Neural cell (in vitro differentiated cells): ENCODE results near the gene SNX24. TPM values are rescaled to one million over a fixed set of nuclear protein-coding genes. Genes with fewer than 3 reads are reported as not detected.

ENCODE experiments used
- H2AFZ ChIP-seq: fragments of 200-600, 300-800 bp; sonication (generic), shearing (Covaris generic); 2 replicates; pipeline ENCODE4 v1.6.0; 2014; ENCODE audit warnings: low read depth, mild to moderate bottlenecking, antibody characterized with exemption, low read length, moderate library complexity
- H3F3A ChIP-seq: fragments of 200-600 bp; shearing (Covaris generic); 2 replicates; pipeline ENCODE4 v1.6.1; 2016; ENCODE audit warnings: mild to moderate bottlenecking, moderate library complexity, mixed read lengths, antibody characterized with exemption, low read length; ENCODE audit not compliant: insufficient read depth, poor library complexity, severe bottlenecking
- H3K27ac ChIP-seq: fragments of 200-600, 300-800 bp; sonication (generic), shearing (Covaris generic); 2 replicates; pipeline ENCODE4 v1.5.1; 2014; ENCODE audit warnings: mild to moderate bottlenecking, low read length, moderate library complexity
- H3K27me3 ChIP-seq: fragments of 300-800, 200-600 bp; sonication (generic), shearing (Covaris generic); 2 replicates; pipeline ENCODE4 v1.6.0; 2014; ENCODE audit warnings: mild to moderate bottlenecking, low read depth, low read length, moderate library complexity; ENCODE audit not compliant: insufficient read depth
- H3K36me3 ChIP-seq: fragments of 300-800, 200-600 bp; sonication (generic), shearing (Covaris generic); 2 replicates; pipeline ENCODE4 v1.5.1; 2014; ENCODE audit warnings: mild to moderate bottlenecking, antibody characterized with exemption, low read length, moderate library complexity; ENCODE audit not compliant: insufficient read depth
- H3K4me2 ChIP-seq: fragments of 300-800, 200-600 bp; sonication (generic), shearing (Covaris generic); 2 replicates; pipeline ENCODE4 v1.6.0; 2014; ENCODE audit warnings: mild to moderate bottlenecking, low read length
- H3K4me3 ChIP-seq: fragments of 300-800, 200-600 bp; sonication (generic), shearing (Covaris generic); 2 replicates; pipeline ENCODE4 v1.5.1; 2014; ENCODE audit warnings: mild to moderate bottlenecking, low read length, moderate library complexity
- H3K79me2 ChIP-seq: fragments of 200-600 bp; shearing (Covaris generic); replicated peaks from 2 replicates; pipeline ENCODE4 v1.6.0; 2014; ENCODE audit warnings: mild to moderate bottlenecking, low read length, moderate library complexity; ENCODE audit not compliant: insufficient read depth
- H3K9ac ChIP-seq: fragments of 300-800, 200-600 bp; sonication (generic), shearing (Covaris generic); 2 replicates; pipeline ENCODE4 v1.6.1; 2016; ENCODE audit warnings: mild to moderate bottlenecking, low read length, mixed read lengths
- H3K9me2 ChIP-seq: fragments of 200-600 bp; shearing (Covaris generic); 2 replicates; pipeline ENCODE4 v1.6.1; 2016; ENCODE audit warnings: mild to moderate bottlenecking, low read length, mixed read lengths; ENCODE audit not compliant: insufficient read depth
- H3K9me3 ChIP-seq: fragments of 200-600, 300-800 bp; sonication (generic), shearing (Covaris generic); 2 replicates; pipeline ENCODE4 v1.6.1; 2016; ENCODE audit warnings: mild to moderate bottlenecking, mixed run types, low read length, moderate library complexity, mixed read lengths
- H4K20me1 ChIP-seq: fragments of 200-600 bp; shearing (Covaris generic); 2 replicates; pipeline ENCODE4 v1.6.1; 2016; ENCODE audit warnings: mild to moderate bottlenecking, mixed run types; ENCODE audit not compliant: insufficient read depth
- CTCF ChIP-seq: fragments of 450-650 bp; IDR thresholded peaks from 2 replicates; pipeline ENCODE4 v1.5.1; 2014; ENCODE audit warnings: antibody characterized with exemption, mild to moderate bottlenecking, moderate library complexity; ENCODE audit not compliant: poor library complexity, severe bottlenecking
- EP300 ChIP-seq: fragments of 450-650 bp; conservative IDR thresholded peaks from 2 replicates; pipeline ENCODE4 v1.6.1; 2014; ENCODE audit warnings: antibody characterized with exemption, mild to moderate bottlenecking, moderate library complexity; ENCODE audit not compliant: poor library complexity, severe bottlenecking
- EZH2 ChIP-seq: fragments of 200-600, 300-800 bp; shearing (Covaris generic), sonication (generic); IDR thresholded peaks from 2 replicates; pipeline ENCODE4 v1.6.1; 2014; ENCODE audit warnings: antibody characterized with exemption, low read length, borderline replicate concordance, mild to moderate bottlenecking; ENCODE audit not compliant: insufficient read depth, poor library complexity, severe bottlenecking
- MXI1 ChIP-seq: fragments of 450-650 bp; conservative IDR thresholded peaks from 2 replicates; pipeline ENCODE4 v1.6.1; 2014; ENCODE audit warnings: antibody characterized with exemption, mild to moderate bottlenecking; ENCODE audit not compliant: poor library complexity, severe bottlenecking
- POLR2AphosphoS5 ChIP-seq: IDR thresholded peaks from 2 replicates; pipeline ENCODE4 v1.6.1; 2012
- RAD21 ChIP-seq: fragments of 450-650 bp; conservative IDR thresholded peaks from 2 replicates; pipeline ENCODE4 v1.6.1; 2014; ENCODE audit warnings: antibody characterized with exemption, mild to moderate bottlenecking, moderate library complexity
- SMC3 ChIP-seq: fragments of 450-650 bp; conservative IDR thresholded peaks from 2 replicates; pipeline ENCODE4 v1.6.1; 2014; ENCODE audit warnings: antibody characterized with exemption, mild to moderate bottlenecking, moderate library complexity; ENCODE audit not compliant: poor library complexity
- TAF1 ChIP-seq: IDR thresholded peaks from 2 replicates; pipeline ENCODE4 v1.6.1; 2012; ENCODE audit warnings: low read depth
- polyA plus RNA-seq: library from polyadenylated mRNA; depleted of rRNA; stranded (reverse); fragments of >200 nt; gene quantifications from 2 replicates; pipeline ENCODE4 v1.2.3, GENCODE V29; 2014
- TF ChIP-seq, protein P1 (sequence below): IDR thresholded peaks from 2 replicates; pipeline ENCODE4 v1.6.1; 2012; ENCODE audit warnings: borderline replicate concordance

SNX24 gene
- polyA plus RNA-seq, 1 donor from 2014 or later, result 12.8 TPM

- H4K20me1 ChIP-seq, result no peaks in the 10 kb centered on the region
- no peaks in the 10 kb centered on the region for H3F3A ChIP-seq
- H3K4me2 ChIP-seq, result no peak overlapping the region
- no peak overlapping the region for H2AFZ ChIP-seq
- no peaks in the 10 kb centered on the region for H3K27me3 ChIP-seq
- TF ChIP-seq POLR2AphosphoS5 (no peak), CTCF (no peak), MXI1 (no peak), RAD21 (no peak), EP300 (no peak), EZH2 (no peak), TAF1 (no peak), SMC3 (no peak)
- TF ChIP-seq, protein P1, sequence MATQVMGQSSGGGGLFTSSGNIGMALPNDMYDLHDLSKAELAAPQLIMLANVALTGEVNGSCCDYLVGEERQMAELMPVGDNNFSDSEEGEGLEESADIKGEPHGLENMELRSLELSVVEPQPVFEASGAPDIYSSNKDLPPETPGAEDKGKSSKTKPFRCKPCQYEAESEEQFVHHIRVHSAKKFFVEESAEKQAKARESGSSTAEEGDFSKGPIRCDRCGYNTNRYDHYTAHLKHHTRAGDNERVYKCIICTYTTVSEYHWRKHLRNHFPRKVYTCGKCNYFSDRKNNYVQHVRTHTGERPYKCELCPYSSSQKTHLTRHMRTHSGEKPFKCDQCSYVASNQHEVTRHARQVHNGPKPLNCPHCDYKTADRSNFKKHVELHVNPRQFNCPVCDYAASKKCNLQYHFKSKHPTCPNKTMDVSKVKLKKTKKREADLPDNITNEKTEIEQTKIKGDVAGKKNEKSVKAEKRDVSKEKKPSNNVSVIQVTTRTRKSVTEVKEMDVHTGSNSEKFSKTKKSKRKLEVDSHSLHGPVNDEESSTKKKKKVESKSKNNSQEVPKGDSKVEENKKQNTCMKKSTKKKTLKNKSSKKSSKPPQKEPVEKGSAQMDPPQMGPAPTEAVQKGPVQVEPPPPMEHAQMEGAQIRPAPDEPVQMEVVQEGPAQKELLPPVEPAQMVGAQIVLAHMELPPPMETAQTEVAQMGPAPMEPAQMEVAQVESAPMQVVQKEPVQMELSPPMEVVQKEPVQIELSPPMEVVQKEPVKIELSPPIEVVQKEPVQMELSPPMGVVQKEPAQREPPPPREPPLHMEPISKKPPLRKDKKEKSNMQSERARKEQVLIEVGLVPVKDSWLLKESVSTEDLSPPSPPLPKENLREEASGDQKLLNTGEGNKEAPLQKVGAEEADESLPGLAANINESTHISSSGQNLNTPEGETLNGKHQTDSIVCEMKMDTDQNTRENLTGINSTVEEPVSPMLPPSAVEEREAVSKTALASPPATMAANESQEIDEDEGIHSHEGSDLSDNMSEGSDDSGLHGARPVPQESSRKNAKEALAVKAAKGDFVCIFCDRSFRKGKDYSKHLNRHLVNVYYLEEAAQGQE, result no peak
- no peak overlapping the region for H3K9ac ChIP-seq
- no peak overlapping the region for H3K27ac ChIP-seq
- H3K9me2 ChIP-seq, result no peaks in the 10 kb centered on the region
- H3K36me3 ChIP-seq, result no peaks in the 10 kb centered on the region
- H3K79me2 ChIP-seq, result no peaks in the 10 kb centered on the region
- no peaks in the 10 kb centered on the region for H3K9me3 ChIP-seq
- no peak overlapping the region for H3K4me3 ChIP-seq
Observed at GRCh38 chr5:122885891-122886290, 40.5 kb downstream of the SNX24 start.

GRCh38 chr5:122895141-122895540 lies 49.7 kb downstream of the SNX24 start:
- H4K20me1 ChIP-seq, result no peaks in the 10 kb centered on the region
- no peaks in the 10 kb centered on the region for H3F3A ChIP-seq
- TF ChIP-seq CTCF (no peak), EP300 (no peak), POLR2AphosphoS5 (no peak), MXI1 (no peak), RAD21 (no peak), SMC3 (no peak), TAF1 (no peak)
- TF ChIP-seq, protein P1, result no peak
- no peaks in the 10 kb centered on the region for H3K79me2 ChIP-seq
- H3K9ac ChIP-seq, result no peak overlapping the region
- no peaks in the 10 kb centered on the region for H3K9me3 ChIP-seq
- no peak overlapping the region for H3K27ac ChIP-seq
- H3K27me3 ChIP-seq, result no peaks in the 10 kb centered on the region
- H3K9me2 ChIP-seq, result no peaks in the 10 kb centered on the region
- H3K4me3 ChIP-seq, result no peak overlapping the region
- H3K36me3 ChIP-seq, result no peaks in the 10 kb centered on the region
- no peak overlapping the region for H2AFZ ChIP-seq
- H3K4me2 ChIP-seq, result no peak overlapping the region
